Activated CD4-positive, alpha-beta T cell treated with anti-CD3 and anti-CD28 coated beads, Interleukin-10, Interleukin-2, amounts not matched to agents 100 ng/mL and 50 ng/mL, durations not matched to agents 16 hours and 8 hours (primary cell): ENCODE measurements around the gene PDE5A.
"Not testable (repeated sequence)": the region's sequence is repeated elsewhere in the genome, so short reads cannot be mapped to it uniquely, and the experiment has no call there.

ENCODE experiments used
- DNase-seq: peaks from one replicate; pipeline ENCODE4 v3.0.0-alpha.2; 2020

The PDE5A gene

DNA sequence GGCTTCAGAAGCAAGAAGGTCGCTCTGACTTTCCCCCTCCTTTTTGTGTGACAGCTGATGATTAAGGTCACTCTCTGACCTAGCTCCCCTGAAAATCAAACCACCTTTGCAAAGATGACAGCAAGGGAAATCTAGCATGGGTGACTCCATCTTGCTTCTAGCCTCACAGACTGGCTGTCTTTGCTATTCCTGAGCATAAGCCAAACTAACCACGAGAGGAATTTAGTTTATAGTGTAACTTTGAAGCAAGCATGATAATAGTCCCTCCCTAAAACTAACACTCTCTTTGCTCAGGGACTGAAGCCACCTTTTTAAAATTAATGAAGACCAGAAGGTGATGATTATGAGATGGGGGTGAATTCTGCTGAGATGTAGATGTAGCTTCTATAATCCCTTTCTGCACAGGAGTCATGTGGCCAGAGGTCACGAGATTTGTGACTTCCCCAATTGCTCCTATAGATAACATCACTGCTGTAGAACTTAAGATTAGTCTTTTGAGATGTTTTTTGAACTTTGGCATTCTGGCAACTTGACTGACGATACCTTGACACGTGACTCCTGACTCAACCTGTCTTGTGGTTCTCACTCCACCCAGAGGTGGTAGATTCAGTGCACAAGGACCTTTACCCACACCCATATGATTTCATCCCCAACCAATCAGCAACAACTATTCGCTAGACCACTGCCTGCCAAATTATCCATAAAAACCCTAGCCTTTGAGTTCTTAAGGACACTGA lies 14.9 kb upstream of the PDE5A start:
- DNase-seq, result no peak

DNA sequence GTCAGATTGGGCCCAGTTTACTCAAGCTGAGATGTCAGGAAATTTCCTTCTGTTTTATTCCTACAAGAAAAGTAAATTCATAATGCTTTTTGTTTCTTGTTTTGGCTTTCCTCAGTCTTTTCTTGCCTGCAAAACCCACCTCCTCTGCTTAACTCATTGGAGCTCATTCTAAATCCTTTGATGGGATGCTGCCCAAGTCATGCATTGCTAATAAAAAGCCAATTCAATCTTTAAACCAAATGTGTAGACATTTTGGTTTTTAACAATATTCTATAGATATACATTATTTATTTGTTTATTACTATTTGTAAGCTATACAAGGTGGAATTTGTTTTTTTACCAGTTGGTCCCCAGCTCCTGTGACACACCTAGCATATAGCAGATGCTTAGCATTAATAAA lies 13.2 kb upstream of the PDE5A start:
- DNase-seq, result no peak

DNA sequence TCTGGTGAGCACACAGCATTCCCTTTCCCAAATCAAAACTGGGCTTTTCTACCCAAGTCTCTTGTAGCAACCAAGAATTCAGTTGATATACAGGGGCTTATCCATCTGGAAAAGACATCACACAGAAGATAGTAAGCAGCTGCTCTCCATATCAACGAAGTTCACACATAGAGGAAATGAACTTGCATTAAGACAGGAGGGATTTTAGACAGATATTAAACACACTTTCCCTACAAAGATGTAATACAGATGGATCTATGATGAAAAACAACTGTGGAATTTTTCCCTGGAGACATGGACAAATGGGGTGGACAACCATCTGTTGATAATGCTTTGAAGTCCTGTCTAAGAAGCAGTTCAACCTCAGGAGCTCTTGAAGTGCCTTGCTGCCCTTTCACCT lies 9.8 kb upstream of the PDE5A start:
- DNase-seq, result no peak

DNA sequence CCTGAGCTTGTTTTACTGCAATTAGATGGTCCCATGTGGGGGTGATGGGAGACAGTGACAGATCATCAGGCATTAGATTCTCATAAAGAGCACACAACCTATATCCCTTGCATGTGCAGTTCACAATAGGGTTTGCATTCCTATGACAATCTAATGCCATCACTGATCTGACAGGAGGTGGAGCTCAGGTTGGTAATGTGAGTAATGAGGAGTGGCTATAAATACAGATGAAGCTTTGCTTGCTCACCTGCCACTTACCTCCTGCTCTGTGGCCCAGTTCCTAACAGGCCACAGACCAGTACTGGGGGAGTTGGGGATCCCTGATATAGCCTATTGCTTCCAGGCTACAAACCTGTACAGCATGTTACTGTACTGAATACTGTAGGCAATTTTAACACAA lies 8.2 kb upstream of the PDE5A start:
- DNase-seq, result not testable (repeated sequence)

DNA sequence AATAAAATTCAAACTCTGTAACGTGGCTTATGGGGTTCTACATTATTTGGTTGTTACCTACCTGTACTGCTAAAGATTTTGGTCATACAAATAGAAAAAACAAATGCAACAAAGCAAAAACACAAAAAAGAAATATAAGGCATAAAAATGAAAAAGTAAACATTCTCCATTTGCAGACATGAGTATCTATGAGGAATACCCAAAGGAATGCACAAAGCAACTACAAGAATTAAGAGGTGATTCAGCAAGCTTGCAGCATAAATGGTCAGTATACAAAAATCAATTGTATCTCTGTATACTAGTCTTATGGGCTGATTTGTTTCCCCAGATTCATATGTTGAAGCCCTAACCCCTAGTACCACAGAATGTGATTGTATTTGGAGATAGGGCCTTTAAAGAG lies 3.6 kb upstream of the PDE5A start:
- no peak for DNase-seq

DNA sequence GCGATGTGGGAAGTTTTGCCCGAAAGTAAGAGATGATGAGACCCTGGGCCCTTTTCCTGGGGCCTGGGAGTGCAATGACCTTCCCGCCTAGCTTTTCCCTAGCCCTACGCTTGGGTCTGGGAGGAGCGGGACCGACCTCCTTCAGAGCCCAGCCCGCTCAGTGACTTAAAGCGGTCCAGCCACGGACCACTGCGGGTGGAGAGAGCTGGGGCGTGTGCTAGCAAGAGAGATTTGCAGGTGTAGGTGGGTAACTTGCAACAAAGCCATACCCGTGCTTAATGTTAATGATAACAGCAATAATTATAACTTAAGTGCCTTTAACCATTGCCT lies 503 bp upstream of the PDE5A start:
- no peak for DNase-seq

DNA sequence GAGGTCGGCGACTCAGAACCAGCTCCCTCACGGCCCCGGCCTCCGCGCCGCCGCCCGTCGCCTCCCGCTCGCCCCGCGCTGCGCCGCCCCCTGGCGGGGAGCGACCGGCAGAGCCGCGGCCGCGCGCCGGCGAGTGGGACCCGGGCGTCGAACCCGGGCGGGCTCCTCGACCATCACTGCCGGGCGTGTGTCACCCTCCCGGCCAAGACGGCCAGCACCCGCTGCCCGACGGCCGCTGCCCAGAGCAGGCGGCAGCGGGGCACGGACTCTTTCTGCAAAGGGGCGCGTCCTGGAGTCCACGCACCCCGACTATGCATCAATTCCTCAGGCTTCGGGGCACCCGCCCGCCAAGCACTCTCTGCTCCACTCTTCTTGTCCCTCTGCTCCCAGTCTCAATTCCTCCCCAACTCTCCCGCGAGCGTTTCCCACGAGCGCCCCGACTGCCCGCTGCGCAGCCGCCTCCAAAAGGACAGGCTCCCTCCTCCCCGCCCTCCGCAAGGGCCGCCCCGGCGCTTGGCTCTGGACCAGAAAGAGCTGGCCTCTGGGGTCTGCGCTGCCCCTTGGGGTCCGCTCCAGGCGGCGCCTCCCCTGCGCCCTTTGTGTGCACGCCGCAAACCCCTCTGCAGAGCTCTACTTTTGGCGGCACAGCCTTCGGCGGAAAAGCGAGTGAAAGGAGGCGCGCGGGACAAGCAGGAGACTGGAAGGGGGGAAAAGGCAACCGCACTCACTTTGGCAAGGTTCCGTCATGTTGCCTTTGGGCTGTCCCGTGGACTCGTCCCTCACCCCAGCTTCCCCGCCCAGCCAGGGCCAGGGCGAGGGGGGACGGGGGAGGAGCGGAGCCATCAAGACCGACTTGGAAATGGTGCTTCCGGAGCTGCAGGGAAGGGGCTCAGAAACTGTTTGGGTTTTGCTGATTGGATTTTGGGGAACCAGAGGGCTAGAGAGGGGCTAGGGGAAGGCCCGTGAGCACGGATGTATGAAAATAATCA lies 1.0 kb downstream of the PDE5A start:
- DNase-seq, result peak; percentile 64

DNA sequence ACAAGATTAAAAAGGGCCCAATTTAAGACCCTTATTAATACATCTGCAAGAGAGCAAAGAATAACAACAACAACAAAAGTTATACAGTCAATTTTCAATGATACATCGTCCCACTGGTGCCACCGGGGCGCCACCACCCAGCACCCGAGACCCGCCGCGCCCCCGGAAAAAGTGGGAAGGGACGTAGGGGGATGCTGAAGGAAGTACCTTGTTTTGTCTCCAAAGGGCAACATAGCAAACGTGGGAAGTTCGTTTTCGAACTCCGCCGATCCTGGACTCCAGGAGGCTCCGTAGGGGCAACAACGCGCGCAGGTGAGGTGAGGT lies 1.7 kb downstream of the PDE5A start:
- DNase-seq, result no peak

DNA sequence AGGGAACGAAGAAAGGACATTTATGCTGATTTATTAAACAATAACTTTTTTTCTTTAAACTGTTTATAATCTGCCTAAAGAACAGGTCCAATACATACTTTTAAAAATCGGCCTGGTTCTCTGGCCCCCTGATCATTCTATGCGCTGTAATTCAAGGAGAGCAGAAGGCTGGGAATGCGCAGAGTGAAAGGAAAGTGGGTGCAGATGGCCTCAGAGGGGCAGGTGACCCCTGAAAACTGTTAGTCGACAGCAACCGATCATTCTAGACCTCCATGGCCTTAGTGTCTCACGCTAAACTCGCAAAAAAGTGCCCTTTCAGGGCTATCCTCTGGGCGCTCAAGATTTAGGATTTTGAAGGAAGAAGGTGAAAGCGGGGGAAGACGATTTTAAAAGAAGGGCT lies 2.2 kb downstream of the PDE5A start:
- no peak for DNase-seq

DNA sequence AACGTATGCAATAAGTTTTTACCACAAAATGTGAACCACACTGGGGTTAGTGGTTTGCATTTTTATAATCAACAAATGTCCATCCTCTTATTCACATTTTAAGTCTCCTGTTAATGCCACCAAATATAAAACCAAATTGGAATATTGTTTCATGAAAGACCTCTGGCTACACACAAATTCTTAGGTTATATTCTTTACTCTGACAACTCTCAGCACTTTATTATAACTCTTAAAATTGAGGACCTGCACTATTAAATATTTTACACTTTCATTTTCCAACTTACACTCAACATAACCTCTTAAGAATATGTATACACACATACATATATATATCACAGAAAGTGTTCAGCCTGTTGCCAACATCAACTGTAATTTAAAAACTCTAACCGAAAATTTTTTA lies 2.8 kb downstream of the PDE5A start:
- no peak for DNase-seq

DNA sequence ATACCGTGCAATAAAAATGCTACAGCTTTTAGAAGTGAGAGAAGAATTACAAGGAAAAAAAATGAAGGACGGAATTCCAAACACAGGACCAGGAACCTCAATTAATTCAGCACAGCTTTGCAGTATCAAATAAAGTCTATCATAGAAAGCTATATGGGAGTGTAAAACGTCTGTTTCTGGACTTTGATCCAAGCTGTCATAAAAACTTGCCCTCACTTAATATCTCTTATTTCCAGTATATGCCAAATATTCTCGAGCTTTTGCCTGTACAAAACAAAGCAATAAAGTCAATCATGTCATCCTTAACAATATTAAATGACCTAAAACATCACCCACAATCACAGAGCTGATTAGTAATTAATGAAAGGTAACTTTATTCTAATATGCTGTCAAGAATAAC lies 4.2 kb downstream of the PDE5A start:
- no peak for DNase-seq

DNA sequence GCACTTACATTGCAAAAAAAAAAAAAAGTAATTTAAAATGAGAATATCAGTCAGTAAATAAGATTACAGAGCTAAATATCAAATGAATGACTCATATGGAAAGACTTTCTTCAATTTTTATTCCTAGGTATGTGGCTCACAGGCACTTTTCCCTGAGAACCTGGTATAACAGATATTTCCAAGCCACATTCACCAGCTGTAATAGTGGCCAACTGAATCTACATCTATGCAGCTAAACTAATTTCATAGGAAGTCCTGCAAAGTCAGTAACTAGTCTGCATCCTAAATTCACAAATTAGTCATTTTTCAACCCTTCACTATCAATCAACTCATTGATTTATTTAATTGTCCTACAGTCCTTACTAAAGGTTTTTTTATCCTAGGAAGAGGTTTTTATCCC lies 5.6 kb downstream of the PDE5A start:
- DNase-seq, result no peak

DNA sequence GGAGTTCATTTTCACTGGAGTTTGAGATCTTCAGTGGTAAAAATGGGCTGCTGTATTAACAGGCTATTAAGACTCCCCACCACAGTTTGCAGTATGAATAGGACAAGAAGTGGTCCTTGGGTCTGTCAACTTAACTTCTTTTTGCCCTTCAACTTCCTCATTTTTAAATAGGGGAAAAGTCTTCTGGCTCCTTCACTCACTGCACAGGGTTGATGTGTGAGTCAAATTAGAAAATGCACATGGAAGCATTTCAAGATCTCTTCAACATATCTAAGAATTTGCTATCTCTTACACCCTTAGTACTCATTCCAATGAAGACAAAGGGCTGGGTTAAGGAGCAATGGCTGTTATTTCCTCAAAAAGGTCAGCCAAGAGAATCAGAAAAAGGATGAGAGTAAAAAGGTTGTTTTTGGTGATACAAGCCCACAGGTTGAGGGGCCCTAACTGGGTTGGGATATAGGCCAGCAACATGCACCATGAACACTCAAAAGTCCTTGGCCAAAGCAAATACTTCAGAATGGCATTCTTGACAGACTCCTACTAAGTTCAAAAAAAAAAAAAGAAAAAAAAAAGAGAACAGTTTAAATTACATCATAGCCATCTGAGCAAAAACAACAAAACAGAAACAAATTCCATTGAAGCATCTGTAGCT lies 13.4 kb downstream of the PDE5A start:
- DNase-seq, result no peak

DNA sequence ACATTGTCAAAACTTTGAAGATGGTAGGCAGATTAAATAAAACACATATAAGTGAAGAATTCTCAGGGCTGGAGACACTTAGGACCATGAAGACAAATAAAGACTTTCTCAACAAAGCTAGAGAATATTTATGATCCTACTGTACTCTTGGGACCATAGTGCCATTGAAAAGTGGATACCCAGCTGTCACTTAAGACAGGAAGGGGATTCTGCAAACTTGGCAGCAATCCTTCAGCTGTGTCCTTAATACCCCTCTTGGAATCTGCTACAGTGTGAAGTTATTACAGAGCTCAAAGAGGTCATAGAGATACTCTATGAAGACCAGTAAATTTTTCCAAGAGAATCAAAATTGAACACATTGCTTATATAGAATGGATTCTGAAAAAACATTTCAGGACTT lies 24.3 kb downstream of the PDE5A start:
- DNase-seq, result no peak

DNA sequence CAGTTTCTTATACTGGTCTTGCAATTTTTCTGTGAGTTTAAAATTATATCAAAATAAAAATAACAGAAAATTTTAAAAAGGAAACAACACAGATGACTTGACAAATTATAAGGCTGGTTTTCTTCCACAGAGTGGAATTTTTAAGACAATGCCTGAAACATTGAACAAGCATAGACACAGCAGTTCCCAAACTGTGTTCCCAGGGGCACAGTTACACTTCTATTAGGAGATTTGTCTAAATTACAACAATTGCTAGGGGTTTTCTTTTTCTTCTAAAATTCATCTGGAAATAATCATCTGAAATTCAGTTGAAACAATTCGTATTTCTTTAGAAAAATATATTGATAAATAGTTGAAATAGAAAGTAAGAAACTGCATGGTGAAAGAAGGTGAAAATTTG lies 26.2 kb downstream of the PDE5A start:
- no peak for DNase-seq

DNA sequence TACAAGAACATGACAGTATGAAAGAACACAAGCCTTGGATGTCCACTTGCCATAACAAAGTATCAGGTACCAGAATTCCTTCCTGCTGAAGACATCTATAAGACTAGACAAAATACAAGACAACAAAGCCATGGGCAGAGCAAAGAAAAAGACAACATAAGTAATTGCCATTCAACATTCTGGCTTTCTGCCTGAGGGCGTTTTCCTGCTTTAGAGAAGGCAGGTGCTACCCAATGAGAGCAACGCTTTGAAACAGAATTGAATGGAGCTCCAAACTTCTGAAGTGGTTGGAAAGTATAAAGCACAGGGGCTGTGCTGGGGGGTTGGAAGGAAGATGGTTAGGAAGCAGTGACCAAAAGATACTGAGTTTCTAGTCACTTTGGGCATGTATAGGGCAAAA lies 30.1 kb downstream of the PDE5A start:
- DNase-seq, result no peak

DNA sequence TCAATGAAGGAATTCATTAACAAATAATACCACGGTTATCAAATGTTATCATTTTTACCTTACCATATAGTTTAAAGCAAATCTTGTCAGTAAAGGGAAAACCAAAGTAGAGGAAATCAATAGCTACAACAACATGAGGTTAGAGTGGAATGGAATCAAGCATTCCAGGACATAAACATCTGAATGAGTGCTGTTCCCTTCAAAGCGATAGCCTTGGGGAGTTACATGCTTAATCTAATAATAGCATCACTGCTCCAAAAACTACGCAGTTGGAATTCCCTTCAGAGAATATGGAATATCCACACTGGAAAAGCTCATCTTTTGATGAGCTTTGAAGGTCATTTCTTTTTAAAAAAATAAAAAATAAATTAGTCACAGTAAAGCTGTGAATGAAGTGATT lies 31.2 kb downstream of the PDE5A start:
- DNase-seq, result no peak

DNA sequence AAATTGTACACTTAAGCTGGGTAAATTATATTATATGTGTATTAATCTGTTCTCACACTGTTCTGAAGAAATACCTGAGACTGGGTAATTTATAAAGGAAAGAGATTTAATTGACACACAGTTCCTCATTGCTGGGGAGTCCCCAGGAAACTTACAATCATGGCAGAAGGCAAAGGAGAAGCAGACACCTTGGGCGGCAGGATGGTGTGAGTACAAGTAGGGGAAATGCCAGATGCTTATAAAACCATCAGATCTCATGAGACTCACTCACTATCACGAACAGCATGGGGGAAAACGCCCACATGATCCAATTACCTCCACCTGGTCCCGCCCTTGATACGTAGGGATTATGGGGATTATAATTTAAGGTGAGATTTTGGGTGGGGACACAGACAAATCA lies 34.9 kb downstream of the PDE5A start:
- no peak for DNase-seq

DNA sequence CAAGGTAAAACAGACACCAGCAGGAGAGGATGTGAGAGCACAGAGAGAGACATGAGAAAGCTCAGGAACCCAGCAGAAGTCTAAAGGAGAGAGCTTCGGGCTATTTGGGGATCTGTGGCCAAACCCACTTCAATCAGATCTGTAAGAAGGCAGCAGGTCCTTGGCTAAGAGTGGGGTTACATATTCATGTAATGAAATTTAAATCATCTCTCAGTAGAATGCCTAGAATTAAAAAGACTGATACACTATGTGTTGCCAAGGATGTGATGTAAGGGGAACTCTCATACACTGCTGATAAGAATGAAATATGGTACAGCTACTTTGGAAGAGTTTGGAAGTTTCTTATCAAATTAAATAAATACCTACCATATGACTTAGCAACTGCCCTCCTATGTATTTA lies 35.8 kb downstream of the PDE5A start:
- DNase-seq, result no peak

DNA sequence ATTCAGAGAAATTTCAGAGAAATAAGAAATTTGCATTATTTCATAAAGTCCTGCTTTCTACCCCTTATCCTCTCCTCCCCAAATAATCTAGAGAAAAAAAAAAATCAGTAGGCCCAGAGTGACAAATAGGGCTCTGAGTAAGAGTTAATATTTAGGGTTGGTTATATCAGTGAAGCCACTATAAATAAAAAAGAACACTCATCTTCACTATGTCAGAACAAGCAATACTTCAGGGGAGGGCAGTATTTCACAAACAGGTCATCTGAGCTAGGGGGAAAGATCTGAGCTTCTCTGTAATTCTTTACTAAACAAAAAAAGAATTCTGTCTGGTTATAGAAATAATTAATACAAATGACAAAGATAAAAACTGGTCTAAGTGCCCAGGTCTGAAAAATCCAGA lies 39.4 kb downstream of the PDE5A start:
- DNase-seq, result no peak

DNA sequence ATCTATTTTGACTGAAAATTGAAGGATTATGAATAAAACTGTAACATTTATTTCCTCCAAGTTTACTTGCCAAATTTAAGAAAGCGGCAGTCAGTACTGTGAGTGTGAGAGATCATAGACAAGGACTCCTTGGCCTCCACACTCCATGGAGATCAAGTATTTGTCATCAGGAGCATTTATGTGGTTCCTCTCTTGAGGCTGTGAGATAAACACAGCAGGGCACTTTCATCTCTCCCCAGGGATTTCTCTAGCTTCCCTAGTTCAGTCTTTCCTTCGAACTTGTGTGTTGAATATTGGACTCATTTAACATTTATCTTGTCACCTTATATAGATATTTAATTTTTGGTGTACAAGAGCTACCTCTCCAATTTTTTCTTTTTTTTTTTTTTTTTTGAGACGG lies 40.8 kb downstream of the PDE5A start:
- no peak for DNase-seq

DNA sequence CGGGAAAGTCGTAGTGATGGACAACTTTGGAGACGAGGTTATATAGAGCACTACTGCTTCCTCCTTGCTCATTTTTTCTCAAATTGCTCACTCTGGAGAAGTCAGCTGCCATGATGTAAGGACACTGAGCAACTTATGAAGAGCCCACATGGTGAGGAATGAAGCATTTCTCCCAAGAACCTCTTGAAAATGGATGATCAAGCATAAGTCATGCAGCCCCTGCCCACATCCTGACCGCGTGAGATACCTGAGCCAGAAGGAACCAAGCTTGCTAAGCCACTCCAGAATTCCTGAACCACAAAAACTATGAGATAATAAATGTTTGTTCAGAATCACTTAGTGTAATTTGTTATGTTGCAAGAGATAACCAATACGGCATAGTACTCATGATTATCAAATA lies 42.8 kb downstream of the PDE5A start:
- DNase-seq, result no peak

DNA sequence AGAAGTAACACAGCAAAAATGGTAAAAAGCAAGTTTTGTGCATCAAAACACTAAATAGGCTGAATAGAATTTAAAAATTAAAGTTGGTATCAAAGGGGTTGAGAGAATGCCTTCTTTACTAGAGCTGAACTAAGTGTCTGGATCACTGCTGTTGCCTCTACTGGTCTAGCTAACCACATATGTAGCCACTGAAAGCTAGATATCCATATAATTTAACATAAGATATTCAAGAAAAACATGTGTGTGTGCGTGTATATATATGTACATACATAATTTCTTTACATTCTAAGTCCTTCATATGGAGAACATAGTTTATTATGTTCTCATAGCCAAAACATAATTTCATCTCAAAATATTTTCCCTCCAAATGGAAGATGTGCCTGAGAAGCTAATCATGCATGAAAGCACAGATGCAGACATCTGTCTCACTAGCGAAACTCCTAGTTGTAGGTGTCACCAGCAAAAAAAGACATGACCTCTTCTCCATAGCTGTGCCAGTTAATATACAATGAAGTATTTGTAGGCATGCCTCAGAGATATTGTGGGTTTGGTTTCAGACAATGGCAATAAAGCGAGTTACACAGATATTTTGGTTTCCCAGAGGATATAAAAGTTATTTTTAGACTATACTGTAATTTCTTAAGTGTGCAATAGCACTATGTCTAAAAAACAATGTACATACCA lies 47.3 kb downstream of the PDE5A start:
- DNase-seq, result no peak

DNA sequence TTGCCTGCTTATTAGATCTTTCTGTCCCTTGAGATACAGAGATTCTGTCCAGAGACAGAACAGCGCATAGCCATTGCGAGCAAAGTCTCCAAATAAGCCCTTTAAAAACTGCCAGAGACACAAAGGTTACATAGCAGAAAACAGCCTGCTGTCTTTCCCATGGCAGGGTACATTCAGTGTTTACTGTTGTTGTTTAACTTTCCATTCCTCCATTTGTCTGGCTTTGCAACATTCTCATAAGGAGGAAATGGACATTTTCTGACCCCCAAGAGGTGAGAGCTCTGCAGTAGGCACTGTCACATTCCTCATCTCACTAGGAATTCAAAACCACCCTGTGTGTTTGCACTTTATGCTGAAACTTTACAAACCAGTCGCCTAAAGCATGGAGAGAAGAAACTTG lies 48.3 kb downstream of the PDE5A start:
- no peak for DNase-seq
